ENCODE data around the gene ENG.
A peak's percentile ranks its signal among the peaks of the same experiment; 100 is the strongest.

The ENG gene

DNA sequence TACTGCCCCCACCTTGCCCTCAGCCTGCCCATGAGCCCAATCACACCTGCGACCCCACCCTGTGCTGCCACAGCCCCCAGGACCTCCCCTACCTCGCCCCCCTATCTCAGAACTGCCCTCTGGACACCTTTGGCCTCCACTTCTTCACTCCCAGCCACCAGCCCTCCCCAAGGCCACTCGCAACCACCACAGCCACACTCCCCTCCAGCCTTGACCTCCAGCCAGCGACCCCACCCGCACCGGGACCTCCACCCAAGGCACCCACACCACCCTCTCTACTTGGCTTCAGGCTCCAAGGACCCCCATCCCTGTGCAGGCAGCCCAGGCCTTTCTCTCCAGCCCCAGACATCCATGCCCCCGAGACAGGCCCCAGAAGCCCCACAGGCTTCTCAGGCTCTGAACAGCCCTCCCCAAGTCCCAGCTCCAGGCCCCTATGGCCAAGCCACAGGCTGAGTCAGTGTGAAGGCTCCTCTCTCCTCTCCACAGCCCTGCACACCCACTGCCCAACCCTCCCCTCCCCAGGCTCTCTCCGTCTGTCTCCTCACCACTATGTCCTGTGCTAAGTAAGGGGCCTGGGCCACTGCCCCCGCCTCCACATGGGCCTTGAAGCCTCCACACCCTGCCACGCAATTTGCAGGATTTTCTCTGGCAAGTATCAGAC lies 21.0 kb upstream of the ENG start:
- TF ChIP-seq, protein P1, sequence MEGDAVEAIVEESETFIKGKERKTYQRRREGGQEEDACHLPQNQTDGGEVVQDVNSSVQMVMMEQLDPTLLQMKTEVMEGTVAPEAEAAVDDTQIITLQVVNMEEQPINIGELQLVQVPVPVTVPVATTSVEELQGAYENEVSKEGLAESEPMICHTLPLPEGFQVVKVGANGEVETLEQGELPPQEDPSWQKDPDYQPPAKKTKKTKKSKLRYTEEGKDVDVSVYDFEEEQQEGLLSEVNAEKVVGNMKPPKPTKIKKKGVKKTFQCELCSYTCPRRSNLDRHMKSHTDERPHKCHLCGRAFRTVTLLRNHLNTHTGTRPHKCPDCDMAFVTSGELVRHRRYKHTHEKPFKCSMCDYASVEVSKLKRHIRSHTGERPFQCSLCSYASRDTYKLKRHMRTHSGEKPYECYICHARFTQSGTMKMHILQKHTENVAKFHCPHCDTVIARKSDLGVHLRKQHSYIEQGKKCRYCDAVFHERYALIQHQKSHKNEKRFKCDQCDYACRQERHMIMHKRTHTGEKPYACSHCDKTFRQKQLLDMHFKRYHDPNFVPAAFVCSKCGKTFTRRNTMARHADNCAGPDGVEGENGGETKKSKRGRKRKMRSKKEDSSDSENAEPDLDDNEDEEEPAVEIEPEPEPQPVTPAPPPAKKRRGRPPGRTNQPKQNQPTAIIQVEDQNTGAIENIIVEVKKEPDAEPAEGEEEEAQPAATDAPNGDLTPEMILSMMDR (conservative IDR thresholded peaks at IDR 0.05; ENCODE audit: control insufficient read depth, insufficient read depth, low read depth, low read length), result no peak
- DNase-seq (ENCODE audit: low read depth), result peak; percentile 55
- no peak overlapping the region for H3K4me3 ChIP-seq (ENCODE audit: control insufficient read depth, low read depth, low read length)

DNA sequence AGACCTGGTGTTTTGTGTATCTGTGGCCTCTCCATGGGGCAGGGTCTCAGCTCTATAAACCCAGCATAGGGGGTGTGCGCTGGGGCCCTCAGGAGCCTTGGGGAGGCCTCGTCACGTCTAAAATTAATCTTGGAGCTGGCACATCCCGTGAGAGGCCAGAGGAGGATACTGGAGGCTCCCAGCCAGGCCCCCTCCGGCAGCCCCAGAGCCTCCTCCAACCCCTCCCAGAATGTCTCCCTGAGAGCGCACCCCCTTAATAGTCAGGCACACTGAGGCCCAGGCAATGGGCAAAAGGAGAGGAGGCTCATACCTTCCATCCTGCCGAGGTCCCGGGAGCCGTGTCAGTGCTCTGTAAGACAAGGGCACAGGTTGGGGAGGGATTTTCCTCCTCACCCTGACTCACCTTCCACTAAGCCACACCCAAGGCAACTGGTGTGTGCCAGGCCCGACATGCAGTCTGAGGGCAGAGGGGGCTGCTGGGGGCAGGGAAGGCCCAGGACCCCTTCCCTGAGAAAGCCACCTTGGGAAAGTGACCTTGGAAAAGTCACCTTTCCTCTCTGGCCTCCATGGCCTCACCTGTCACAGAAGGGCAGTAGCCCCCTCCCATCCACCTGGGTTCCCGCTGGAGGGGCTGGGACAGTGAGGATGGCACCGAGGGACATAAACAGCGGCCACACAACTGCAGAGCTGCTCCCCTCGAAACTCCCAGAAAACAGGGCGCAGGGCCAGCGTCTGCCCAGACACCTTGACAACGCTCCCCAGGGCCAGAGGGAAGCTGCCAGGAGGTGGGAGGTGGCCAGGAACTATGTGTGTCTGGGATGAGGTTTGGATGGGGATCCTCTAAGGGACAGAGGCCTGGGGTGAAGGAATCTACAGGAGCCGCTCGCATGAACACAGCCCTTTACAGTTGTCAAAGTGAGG lies 20.1 kb upstream of the ENG start:
- TF ChIP-seq, protein P1 (conservative IDR thresholded peaks at IDR 0.05; ENCODE audit: control insufficient read depth, insufficient read depth, low read depth, low read length), result no peak
- no peak overlapping the region for H3K4me3 ChIP-seq (ENCODE audit: control insufficient read depth, low read depth, low read length)
- DNase-seq (ENCODE audit: low read depth), result no peak

DNA sequence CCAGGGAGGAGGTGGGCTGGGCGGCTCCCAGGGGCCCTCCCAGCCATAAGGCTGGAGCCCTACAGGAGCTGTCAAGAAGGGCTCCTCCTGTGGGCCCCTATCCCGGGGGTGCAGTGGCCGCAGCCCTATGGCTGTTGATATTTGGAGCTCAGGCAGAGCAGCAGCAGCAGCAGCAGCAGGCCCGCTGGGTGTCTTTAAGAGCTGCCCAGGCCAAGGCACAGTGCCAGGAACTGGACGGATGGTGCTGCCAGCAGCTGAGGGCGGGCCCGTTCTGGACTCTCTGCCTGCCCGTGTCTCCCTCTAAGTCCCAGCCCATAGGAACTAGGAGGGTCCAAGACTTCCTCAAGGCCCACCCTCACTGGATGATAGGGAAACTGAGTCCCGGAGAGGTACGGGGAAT lies 19.4 kb upstream of the ENG start:
- no peak overlapping the region for H3K4me3 ChIP-seq (ENCODE audit: control insufficient read depth, low read depth, low read length)
- no peak for DNase-seq (ENCODE audit: low read depth)
- TF ChIP-seq, protein P1 (conservative IDR thresholded peaks at IDR 0.05; ENCODE audit: control insufficient read depth, insufficient read depth, low read depth, low read length), result no peak

DNA sequence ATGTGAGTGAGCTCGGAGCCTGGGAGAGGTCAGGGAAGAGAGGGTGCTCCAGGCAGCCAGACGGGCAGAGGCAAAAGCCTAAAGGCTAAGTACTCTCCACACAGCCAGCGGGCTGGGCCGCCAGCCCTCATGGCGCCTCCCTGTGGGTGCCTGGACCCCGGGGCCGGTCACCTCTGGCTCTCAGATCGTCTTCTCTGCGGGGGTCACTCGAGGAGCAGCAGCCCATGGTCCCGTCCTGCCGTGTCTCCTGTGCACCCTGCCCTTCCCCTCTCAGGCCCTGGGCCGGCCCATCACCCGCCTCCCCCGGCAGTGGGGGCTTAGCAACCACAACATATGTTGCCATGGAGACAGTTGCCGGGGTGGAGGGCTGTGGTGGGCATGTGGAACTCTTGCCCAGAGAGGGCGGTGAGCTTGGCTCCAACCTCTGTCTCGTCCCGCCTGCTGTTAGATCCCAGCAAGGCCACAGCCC lies 18.8 kb upstream of the ENG start:
- TF ChIP-seq, protein P1 (conservative IDR thresholded peaks at IDR 0.05; ENCODE audit: control insufficient read depth, insufficient read depth, low read depth, low read length), result no peak
- H3K4me3 ChIP-seq (ENCODE audit: control insufficient read depth, low read depth, low read length), result no peak overlapping the region
- DNase-seq (ENCODE audit: low read depth), result no peak

GRCh38 chr9:127872369-127873222 lies 18.1 kb upstream of the ENG start:
- no peak for DNase-seq (ENCODE audit: low read depth)
- no peak overlapping the region for H3K4me3 ChIP-seq (ENCODE audit: control insufficient read depth, low read depth, low read length)
- TF ChIP-seq, protein P1 (conservative IDR thresholded peaks at IDR 0.05; ENCODE audit: control insufficient read depth, insufficient read depth, low read depth, low read length), result no peak

DNA sequence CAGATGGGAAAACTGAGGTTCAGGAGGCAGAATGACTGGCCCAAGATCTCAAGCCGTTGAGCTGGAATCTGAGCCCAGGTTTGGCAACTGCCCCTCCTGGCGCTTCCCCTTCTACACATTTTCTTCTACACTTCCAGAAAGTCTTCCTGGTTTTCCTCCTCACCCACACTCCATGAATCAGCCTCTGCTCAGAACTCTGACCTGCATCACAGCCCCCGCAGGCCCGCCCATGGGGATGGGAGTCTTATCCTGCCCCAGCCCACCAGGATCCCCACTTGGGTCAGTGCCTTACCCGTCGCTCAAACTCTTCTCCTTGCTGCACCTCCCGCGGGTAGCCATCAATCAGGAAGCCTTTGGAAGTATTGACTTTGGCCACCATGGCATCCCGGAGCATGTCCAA lies 17.1 kb upstream of the ENG start:
- H3K4me3 ChIP-seq (ENCODE audit: control insufficient read depth, low read depth, low read length), result no peak overlapping the region
- TF ChIP-seq, protein P1 (conservative IDR thresholded peaks at IDR 0.05; ENCODE audit: control insufficient read depth, insufficient read depth, low read depth, low read length), result no peak
- DNase-seq (ENCODE audit: low read depth), result peak; percentile 44

Data from fibroblast of mammary gland (primary cell).